HepG2 (cell line): ENCODE data around the gene RHBDD3. TPM values are rescaled to one million over a fixed set of nuclear protein-coding genes. Genes with fewer than 3 reads are reported as not detected.

Source experiments
- AKNA ChIP-seq: sonication (generic); formaldehyde crosslinking; IDR thresholded peaks from 2 replicates; pipeline ENCODE4 v1.4.0; 2020; ENCODE audit warnings: missing genetic modification reagents, borderline replicate concordance
- CBX1 ChIP-seq: IDR thresholded peaks from one replicate; pipeline ENCODE4 v1.6.1; 2016; ENCODE audit warnings: antibody characterized with exemption, low read depth
- CSRNP2 ChIP-seq: sonication (generic); formaldehyde crosslinking; conservative IDR thresholded peaks from 2 replicates; pipeline ENCODE4 v1.8.0; 2022; ENCODE audit warnings: low read depth, missing genetic modification reagents
- DBP ChIP-seq: sonication (generic); formaldehyde crosslinking; IDR thresholded peaks from 2 replicates; pipeline ENCODE4 v1.4.0; 2020; ENCODE audit warnings: missing genetic modification reagents; ENCODE audit errors: not compliant biosample characterization
- EHMT2 ChIP-seq: fragments of 200-600 bp; sonication (generic); IDR thresholded peaks from 2 replicates; pipeline ENCODE4 v1.7.0; 2017; ENCODE audit warnings: antibody characterized with exemption, low read depth, low read length, borderline replicate concordance
- HNRNPK ChIP-seq: fragments of 200-400 bp; formaldehyde crosslinking; IDR thresholded peaks from 2 replicates; pipeline ENCODE4 v1.6.1; 2018; ENCODE audit warnings: low read length, low read depth, moderate library complexity, mild to moderate bottlenecking; ENCODE audit not compliant: poor library complexity, severe bottlenecking
- KLF11 ChIP-seq: IDR thresholded peaks from 2 replicates; pipeline ENCODE4 v1.6.1; 2016; ENCODE audit warnings: missing compliant biosample characterization
- PBX2 ChIP-seq: IDR thresholded peaks from 2 replicates; pipeline ENCODE4 v1.6.1; 2016; ENCODE audit warnings: control low read depth
- RORA ChIP-seq: sonication (generic); formaldehyde crosslinking; IDR thresholded peaks from 2 replicates; pipeline ENCODE4 v1.5.0; 2020; ENCODE audit warnings: mild to moderate bottlenecking, missing genetic modification reagents, moderate library complexity
- SUZ12 ChIP-seq: fragments of 150-350 bp; IDR thresholded peaks from 2 replicates; pipeline ENCODE4 v1.6.1; 2014; ENCODE audit warnings: low read depth, low read length
- SYNCRIP ChIP-seq: fragments of 200-400 bp; formaldehyde crosslinking; IDR thresholded peaks from 2 replicates; pipeline ENCODE4 v1.6.1; 2018; ENCODE audit warnings: mild to moderate bottlenecking, low read depth, low read length; ENCODE audit not compliant: insufficient read depth
- ZKSCAN8 ChIP-seq: IDR thresholded peaks from 2 replicates; pipeline ENCODE4 v1.6.1; 2016; ENCODE audit warnings: borderline replicate concordance, missing genetic modification reagents, missing compliant biosample characterization
- ZNF160 ChIP-seq: sonication (generic); formaldehyde crosslinking; IDR thresholded peaks from 2 replicates; pipeline ENCODE4 v1.8.0; 2022; ENCODE audit warnings: mild to moderate bottlenecking, inconsistent platforms, missing genetic modification reagents
- ZNF253 ChIP-seq: sonication (generic); formaldehyde crosslinking; IDR thresholded peaks from 2 replicates; pipeline ENCODE4 v1.8.0; 2022; ENCODE audit warnings: mild to moderate bottlenecking, missing genetic modification reagents, borderline replicate concordance
- ZNF414 ChIP-seq: sonication (generic); formaldehyde crosslinking; IDR thresholded peaks from 2 replicates; pipeline ENCODE4 v1.5.0; 2020; ENCODE audit warnings: missing genetic modification reagents
- ZNF549 ChIP-seq: sonication (generic); formaldehyde crosslinking; IDR thresholded peaks from 2 replicates; pipeline ENCODE4 v1.5.0; 2020; ENCODE audit warnings: missing genetic modification reagents
- ZNF597 ChIP-seq: sonication (generic); formaldehyde crosslinking; IDR thresholded peaks from 2 replicates; pipeline ENCODE4 v1.5.0; 2020; ENCODE audit warnings: missing genetic modification reagents
- ZNF678 ChIP-seq: sonication (generic); formaldehyde crosslinking; IDR thresholded peaks from 2 replicates; pipeline ENCODE4 v1.4.0; 2020; ENCODE audit warnings: mild to moderate bottlenecking, missing genetic modification reagents
- ZNF841 ChIP-seq: sonication (generic); formaldehyde crosslinking; IDR thresholded peaks from 2 replicates; pipeline ENCODE4 v1.8.1; 2023; ENCODE audit warnings: missing genetic modification reagents, borderline replicate concordance
- polyA plus RNA-seq, 8 experiments: library from polyadenylated mRNA; depleted of rRNA in 3 of 8; stranded (reverse) in 7 of 8; unstranded in 1 of 8; fragments of >200 nt; fragmentation: Illumina TruSeq in 4 of 8; extraction: Trizol in 4 of 8; gene quantifications; 2 replicates each; pipeline versions ENCODE4 v1.2.1 to v1.2.3, GENCODE V29; 2011 to 2016; ENCODE audit warnings: low read depth in 4 of 8, missing spikeins in 1 of 8, mixed read lengths in 1 of 8; ENCODE audit not compliant: insufficient read depth in 1 of 8
- total RNA-seq, 5 experiments: library from RNA; depleted of rRNA; stranded (reverse); fragments of >200 nt; fragmentation: Illumina TruSeq; extraction: Trizol; gene quantifications; 2 replicates each; pipeline ENCODE4 v1.2.3, GENCODE V29; 2016; ENCODE audit warnings: low read depth in 1 of 5

The RHBDD3 gene
- total and polyA plus RNA-seq, 2 of the 13 experiments (the other 11 are each of a cell fraction or from before 2014, with no cell fraction given): 12.1 to 26.7 TPM

GRCh38 chr22:29268511-29269229 lies 889 bp upstream of the RHBDD3 start (continued):
- TF ChIP-seq AKNA (CRISPR knock-in tag) (no peak), SYNCRIP (no peak), ZNF841 (CRISPR knock-in tag) (peak; percentile 67; the same call in 1 of the 2 replicates), ZNF549 (CRISPR knock-in tag) (no peak), PBX2 (no peak), CSRNP2 (CRISPR knock-in tag) (0 out of 2 replicates have a peak, but pooled peaks have one; percentile 78), ZNF160 (CRISPR knock-in tag) (no peak; the same call in 1 of the 2 replicates), ZNF597 (no peak), ZNF678 (CRISPR knock-in tag) (peak; percentile 93; the same call in 1 of the 2 replicates), KLF11 (no peak), HNRNPK (peak; percentile 1), ZKSCAN8 (CRISPR knock-in tag) (no peak), EHMT2 (no peak), DBP (CRISPR knock-in tag) (peak; percentile 5), ZNF414 (CRISPR knock-in tag) (no peak), SUZ12 (no peak), RORA (no peak), CBX1 (no peak), ZNF253 (CRISPR knock-in tag) (no peak; the same call in 1 of the 2 replicates)
